ENCODE results near the gene SCNN1A.

Gene SCNN1A

GRCh38 chr12:6336079-6336888 lies 39.1 kb downstream of the SCNN1A start:
- H3K4me3 ChIP-seq (ENCODE audit: low read length): peak overlapping the region; percentile 33
- DNase-seq (ENCODE audit: low read depth): peak; percentile 99
- no peak for TF ChIP-seq CTCF (IDR thresholded peaks at IDR 0.05; ENCODE audit: insufficient read depth, low read depth, low read length, missing control alignments)

- DNase-seq (ENCODE audit: low read depth): peak; percentile 88
- H3K4me3 ChIP-seq (ENCODE audit: low read length): peak overlapping the region; percentile 33
- peak; percentile 58 for TF ChIP-seq CTCF (IDR thresholded peaks at IDR 0.05; ENCODE audit: insufficient read depth, low read depth, low read length, missing control alignments)
Observed at GRCh38 chr12:6335451-6336078, 39.8 kb downstream of the SCNN1A start.

GRCh38 chr12:6334940-6335450 lies 40.4 kb downstream of the SCNN1A start:
- peak overlapping the region; percentile 33 for H3K4me3 ChIP-seq (ENCODE audit: low read length)
- no peak for TF ChIP-seq CTCF (IDR thresholded peaks at IDR 0.05; ENCODE audit: insufficient read depth, low read depth, low read length, missing control alignments)
- no peak for DNase-seq (ENCODE audit: low read depth)

GRCh38 chr12:6334359-6334758 lies 41.0 kb downstream of the SCNN1A start:
- no peak for TF ChIP-seq CTCF (IDR thresholded peaks at IDR 0.05; ENCODE audit: insufficient read depth, low read depth, low read length, missing control alignments)
- H3K4me3 ChIP-seq (ENCODE audit: low read length): no peak overlapping the region
- DNase-seq (ENCODE audit: low read depth): no peak

GRCh38 chr12:6333566-6333965 lies 41.8 kb downstream of the SCNN1A start:
- H3K4me3 ChIP-seq (ENCODE audit: low read length): no peak overlapping the region
- DNase-seq (ENCODE audit: low read depth): peak; percentile 97

GRCh38 chr12:6333029-6333428 lies 42.3 kb downstream of the SCNN1A start:
- no peak for DNase-seq (ENCODE audit: low read depth)
- TF ChIP-seq CTCF (IDR thresholded peaks at IDR 0.05; ENCODE audit: insufficient read depth, low read depth, low read length, missing control alignments): no peak
- no peak overlapping the region for H3K4me3 ChIP-seq (ENCODE audit: low read length)

More at GRCh38 chr12:6333566-6333965, 41.8 kb downstream of the SCNN1A start:
- no peak for TF ChIP-seq CTCF (IDR thresholded peaks at IDR 0.05; ENCODE audit: insufficient read depth, low read depth, low read length, missing control alignments)

Data from epithelial cell of esophagus (primary cell).